Diencephalon (tissue), 1 donor: ENCODE measurements around the gene CFAP52. TPM values are rescaled to one million over a fixed set of nuclear protein-coding genes. Genes with fewer than 3 reads are reported as not detected.

Source experiments
- total RNA-seq: library from RNA; depleted of rRNA; stranded (reverse); fragments of >200 nt; gene quantifications from one replicate; pipeline ENCODE4 v1.2.3, GENCODE V29; 2014

CFAP52 gene
- 17.5 TPM for total RNA-seq

GRCh38 chr17:9576521-9577372 lies at the start of gene CFAP52:
CFAP52 (plus strand) TSS chr17:9576642; CDS start chr17:9576696, 54 bp downstream.

GRCh38 chr17:9575381-9576101 lies 901 bp upstream of the CFAP52 start, which contains the start of gene STX8:
STX8 (minus strand) TSS chr17:9575820; CDS start chr17:9575808, 12 bp downstream.

GRCh38 chr17:9644910-9645751 lies 68.7 kb downstream of the CFAP52 start, which contains the start of gene USP43:
USP43 (plus strand) TSS chr17:9645517; CDS start chr17:9645633, 116 bp downstream.

Other genes starting within 250 kb of the CFAP52 start
- gene STX8, start 822 bp upstream of the CFAP52 start, total RNA-seq, result 55.8 TPM
- gene USP43, start 68.9 kb downstream of the CFAP52 start, total RNA-seq, result 5.1 TPM
- not detected for gene DHRS7C, start 214.9 kb downstream of the CFAP52 start, total RNA-seq
- gene GSG1L2, start 245.4 kb downstream of the CFAP52 start, total RNA-seq, result not detected
- gene GLP2R, start 249.3 kb downstream of the CFAP52 start, total RNA-seq, result not detected